HCT116 (cell line): Measurements from ENCODE around the gene MED13L. TPM values are rescaled to one million over a fixed set of nuclear protein-coding genes. Genes with fewer than 3 reads are reported as not detected.

Experiments used
- ATAC-seq: fragments of 200-7000 bp; cut with Tn5 transposase; 2 replicates; pipeline ENCODE4 v1.9.1; 2020; ENCODE audit warnings: mild to moderate bottlenecking, moderate library complexity
- BruUV-seq: library from RNA; stranded (reverse); fragments of 400-500 nt; replicated peaks from 2 replicates; lab custom pipeline; 2021; lab: Mats Ljungman, UMichigan
- CTCF ChIA-PET: fragments of 300-600 bp; sonication (Branson Sonifier 250); formaldehyde crosslinking; loops from one replicate; lab custom pipeline; 2021; ENCODE audit warnings: antibody characterized with exemption; lab: Charles Lee
- POLR2A ChIA-PET: fragments of 300-600, 350-600 bp; sonication (Branson Sonifier 250); formaldehyde crosslinking; loops from one replicate; lab custom pipeline; 2021; ENCODE audit warnings: antibody characterized with exemption; lab: Charles Lee
- RAD21 ChIA-PET, 2 experiments: fragments of 300-600 bp; sonication (Branson Sonifier 250); formaldehyde crosslinking; loops; one replicate each; lab custom pipeline; 2023; ENCODE audit warnings: low total read pairs in 2 of 2; ENCODE audit not compliant: uncharacterized antibody in 2 of 2, unreplicated experiment in 2 of 2, low non-redundant PET in 1 of 2; lab: Charles Lee
- DNase-seq: peaks from one replicate; pipeline ENCODE4 v3.0.0-alpha.2; 2010; ENCODE audit warnings: low read depth, low spot score
- H2AFZ ChIP-seq: fragments of 200-600 bp; shearing (Covaris generic), sonication (generic); 2 replicates; pipeline ENCODE4 v1.6.1; 2017; ENCODE audit warnings: low read depth, mixed run types, mixed read lengths, antibody characterized with exemption, low read length; ENCODE audit not compliant: poor library complexity, severe bottlenecking
- H3K27ac ChIP-seq: 2 replicates; pipeline ENCODE4 v1.5.1; 2012; ENCODE audit warnings: low read depth, low read length
- H3K27me3 ChIP-seq: fragments of 200-600 bp; sonication (generic); 2 replicates; pipeline ENCODE4 v1.6.1; 2016; ENCODE audit warnings: mixed run types, low read length, mixed read lengths; ENCODE audit not compliant: insufficient read depth
- H3K36me3 ChIP-seq, 2 experiments: fragments of 200-500 bp in 1 of 2; fragments of 200-600 bp in 1 of 2; sonication (Bioruptor generic) in 1 of 2; sonication (generic) in 1 of 2; 2 replicates each; pipeline versions ENCODE4 v1.5.1 to v1.6.1; 2014 to 2016; ENCODE audit warnings: low read length in 2 of 2, inconsistent platforms in 1 of 2, mixed read lengths in 1 of 2, mixed run types in 1 of 2; ENCODE audit not compliant: insufficient read depth in 2 of 2, control insufficient read depth in 1 of 2
- H3K4me1 ChIP-seq, 2 experiments: fragments of 200-600 bp in 1 of 2; sonication (generic) in 1 of 2; 2 replicates each; pipeline versions ENCODE4 v1.5.1 to v1.6.1; 2012 to 2017; ENCODE audit warnings: low read length in 2 of 2, inconsistent platforms in 1 of 2, mild to moderate bottlenecking in 1 of 2, mixed read lengths in 1 of 2, mixed run types in 1 of 2, moderate library complexity in 1 of 2; ENCODE audit not compliant: insufficient read depth in 2 of 2, control insufficient read depth in 1 of 2
- H3K4me2 ChIP-seq: fragments of 200-600 bp; sonication (generic); 2 replicates; pipeline ENCODE4 v1.6.1; 2017; ENCODE audit warnings: mixed run types, low read length, mixed read lengths
- H3K4me3 ChIP-seq, 2 experiments: fragments of 200-600 bp in 1 of 2; sonication (generic) in 1 of 2; replicated peaks in 1 of 2; 2 replicates each; pipeline ENCODE4 v1.5.1; 2011 to 2016; ENCODE audit warnings: low read length in 2 of 2, control low read depth in 1 of 2, low read depth in 1 of 2, mild to moderate bottlenecking in 1 of 2, mixed read lengths in 1 of 2, mixed run types in 1 of 2
- H3K79me2 ChIP-seq: fragments of 200-600 bp; sonication (generic); 2 replicates; pipeline ENCODE4 v1.6.1; 2017; ENCODE audit warnings: mild to moderate bottlenecking, mixed run types, low read length, moderate library complexity, mixed read lengths; ENCODE audit not compliant: insufficient read depth
- H3K9ac ChIP-seq: fragments of 200-600 bp; sonication (generic); 2 replicates; pipeline ENCODE4 v1.6.1; 2016; ENCODE audit warnings: low read length, mixed read lengths
- H3K9me2 ChIP-seq: fragments of 200-600 bp; sonication (generic), shearing (Covaris generic); 2 replicates; pipeline ENCODE4 v1.6.1; 2017; ENCODE audit warnings: mixed run types, mild to moderate bottlenecking, moderate library complexity; ENCODE audit not compliant: insufficient read depth
- H3K9me3 ChIP-seq, 2 experiments: fragments of 200-500 bp in 1 of 2; fragments of 200-600 bp in 1 of 2; sonication (Bioruptor generic) in 1 of 2; sonication (generic) in 1 of 2; 2 replicates each; pipeline ENCODE4 v1.6.1; 2014 to 2017; ENCODE audit warnings: low read length in 2 of 2, mixed read lengths in 2 of 2, inconsistent platforms in 1 of 2, low read depth in 1 of 2, mild to moderate bottlenecking in 1 of 2, mixed run types in 1 of 2, moderate library complexity in 1 of 2; ENCODE audit not compliant: control insufficient read depth in 1 of 2, insufficient read depth in 1 of 2
- H4K20me1 ChIP-seq: fragments of 200-600 bp; sonication (generic), shearing (Covaris generic); 2 replicates; pipeline ENCODE4 v1.6.1; 2017; ENCODE audit warnings: mixed run types, mild to moderate bottlenecking, moderate library complexity; ENCODE audit not compliant: insufficient read depth
- ATF3 ChIP-seq: IDR thresholded peaks from 2 replicates; pipeline ENCODE4 v1.6.1; 2012
- CBX3 ChIP-seq: IDR thresholded peaks from 2 replicates; pipeline ENCODE4 v1.6.1; 2012; ENCODE audit warnings: low read depth
- CEBPB ChIP-seq: IDR thresholded peaks from 2 replicates; pipeline ENCODE4 v1.6.1; 2012; ENCODE audit warnings: low read depth
- ELF1 ChIP-seq: IDR thresholded peaks from 2 replicates; pipeline ENCODE4 v1.6.1; 2012; ENCODE audit warnings: low read depth, borderline replicate concordance
- EZH2 ChIP-seq: fragments of 200-600 bp; sonication (generic); IDR thresholded peaks from 2 replicates; pipeline ENCODE4 v1.6.1; 2017; ENCODE audit warnings: antibody characterized with exemption, mixed run types
- EZH2phosphoT487 ChIP-seq: fragments of 200-600 bp; IDR thresholded peaks from 2 replicates; pipeline ENCODE4 v1.6.1; 2018; ENCODE audit warnings: antibody characterized with exemption, borderline replicate concordance
- JUND ChIP-seq: IDR thresholded peaks from 2 replicates; pipeline ENCODE4 v1.6.1; 2012
- MAX ChIP-seq: IDR thresholded peaks from 2 replicates; pipeline ENCODE4 v1.6.1; 2012
- POLR2A ChIP-seq: IDR thresholded peaks from 2 replicates; pipeline ENCODE4 v1.7.0; 2011; ENCODE audit warnings: borderline replicate concordance; ENCODE audit not compliant: insufficient read depth, insufficient read length; ENCODE audit errors: extremely low read depth
- POLR2AphosphoS5 ChIP-seq: IDR thresholded peaks from 2 replicates; pipeline ENCODE4 v1.6.1; 2011; ENCODE audit warnings: mild to moderate bottlenecking, low read depth, low read length, moderate library complexity
- REST ChIP-seq: IDR thresholded peaks from 2 replicates; pipeline ENCODE4 v1.6.1; 2012; ENCODE audit warnings: low read depth
- SIN3A ChIP-seq: IDR thresholded peaks from 2 replicates; pipeline ENCODE4 v1.6.1; 2012; ENCODE audit warnings: low read depth
- SP1 ChIP-seq: IDR thresholded peaks from 2 replicates; pipeline ENCODE4 v1.6.1; 2012; ENCODE audit warnings: low read depth
- SRF ChIP-seq: IDR thresholded peaks from 2 replicates; pipeline ENCODE4 v1.6.1; 2012; ENCODE audit warnings: low read depth
- YY1 ChIP-seq: IDR thresholded peaks from 2 replicates; pipeline ENCODE4 v1.6.1; 2011; ENCODE audit warnings: low read length, low read depth, moderate library complexity, mild to moderate bottlenecking; ENCODE audit not compliant: insufficient replicate concordance; ENCODE audit errors: extremely low read depth
- intact Hi-C: fragments of 100-400 bp; cut with micrococcal nuclease; formaldehyde crosslinking; loops from 2 replicates; pipeline ENCODE4 v1.10.0; 2022
- total RNA-seq: library from RNA; stranded (reverse); gene quantifications from one replicate; pipeline ENCODE4 v1.2.1, GENCODE V29; 2021; ENCODE audit not compliant: unreplicated experiment
- TF ChIP-seq, protein P1 (sequence below), 3 experiments: fragments of 200-600 bp in 1 of 3; sonication (generic) in 1 of 3; IDR thresholded peaks in 2 of 3; conservative IDR thresholded peaks in 1 of 3; 2 replicates each; pipeline ENCODE4 v1.5.1; 2012 to 2017; ENCODE audit warnings: low read depth in 2 of 3, low read length in 2 of 3, antibody characterized with exemption in 1 of 3, borderline replicate concordance in 1 of 3, control low read depth in 1 of 3, mild to moderate bottlenecking in 1 of 3, mixed read lengths in 1 of 3, mixed run types in 1 of 3, moderate library complexity in 1 of 3; ENCODE audit not compliant: insufficient read depth in 1 of 3

MED13L gene
- total RNA-seq, 1 experiment from 2014 or later, result 176 TPM

- no peak for TF ChIP-seq REST
- no peak for TF ChIP-seq POLR2AphosphoS5
- no peak for TF ChIP-seq MAX
- TF ChIP-seq JUND, result no peak
- TF ChIP-seq SP1, result no peak
- TF ChIP-seq EZH2phosphoT487, result no peak
- TF ChIP-seq ELF1, result no peak
- no peak for TF ChIP-seq SRF
- no peak for TF ChIP-seq EZH2
These were observed 143.8 kb downstream of the MED13L start (continued) for GRCh38 chr12:116133636-116134214.

DNA sequence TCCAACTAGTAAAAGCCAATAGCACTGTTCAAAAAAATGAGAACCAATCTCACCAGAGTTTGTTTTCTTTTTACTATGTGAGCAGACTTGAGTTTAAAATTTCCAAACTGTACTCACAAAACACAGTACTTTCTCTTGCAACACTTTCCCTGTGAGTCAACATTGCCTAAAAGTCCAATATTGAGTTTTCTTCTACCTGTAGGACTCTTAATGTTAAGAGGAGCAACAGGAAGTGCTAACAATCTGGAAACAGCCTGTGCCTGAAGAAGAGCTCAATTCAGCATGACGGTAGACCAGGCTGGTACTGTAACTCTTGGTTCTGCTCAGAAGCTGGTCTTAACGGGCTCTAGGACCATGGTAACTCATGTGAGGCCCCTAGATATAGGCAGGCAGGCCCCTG lies 144.3 kb downstream of the MED13L start:
- Histone ChIP-seq H3K79me2 (peaks cover 100% of the 10 kb centered on the region), H3K27me3 (no peaks in the 10 kb centered on the region), H3K4me2 (no peak overlapping the region), H3K36me3 (no peaks in the 10 kb centered on the region), H4K20me1 (peaks cover 41% of the 10 kb centered on the region; the same call in 1 of the 2 replicates), H3K4me3 (no peak overlapping the region), H3K9me2 (no peaks in the 10 kb centered on the region), H3K9me3 (no peaks in the 10 kb centered on the region), H3K27ac (no peak overlapping the region), H3K9ac (no peak overlapping the region), H2AFZ (no peak overlapping the region), H3K4me1 (peaks cover 21 to 60% of the 10 kb centered on the region in 2 experiments)
- TF ChIP-seq CEBPB (no peak), YY1 (no peak), CBX3 (no peak), MAX (no peak), JUND (no peak), REST (no peak), ELF1 (no peak), ATF3 (no peak), SIN3A (no peak), POLR2A (no peak), EZH2 (no peak)
- TF ChIP-seq, protein P1, sequence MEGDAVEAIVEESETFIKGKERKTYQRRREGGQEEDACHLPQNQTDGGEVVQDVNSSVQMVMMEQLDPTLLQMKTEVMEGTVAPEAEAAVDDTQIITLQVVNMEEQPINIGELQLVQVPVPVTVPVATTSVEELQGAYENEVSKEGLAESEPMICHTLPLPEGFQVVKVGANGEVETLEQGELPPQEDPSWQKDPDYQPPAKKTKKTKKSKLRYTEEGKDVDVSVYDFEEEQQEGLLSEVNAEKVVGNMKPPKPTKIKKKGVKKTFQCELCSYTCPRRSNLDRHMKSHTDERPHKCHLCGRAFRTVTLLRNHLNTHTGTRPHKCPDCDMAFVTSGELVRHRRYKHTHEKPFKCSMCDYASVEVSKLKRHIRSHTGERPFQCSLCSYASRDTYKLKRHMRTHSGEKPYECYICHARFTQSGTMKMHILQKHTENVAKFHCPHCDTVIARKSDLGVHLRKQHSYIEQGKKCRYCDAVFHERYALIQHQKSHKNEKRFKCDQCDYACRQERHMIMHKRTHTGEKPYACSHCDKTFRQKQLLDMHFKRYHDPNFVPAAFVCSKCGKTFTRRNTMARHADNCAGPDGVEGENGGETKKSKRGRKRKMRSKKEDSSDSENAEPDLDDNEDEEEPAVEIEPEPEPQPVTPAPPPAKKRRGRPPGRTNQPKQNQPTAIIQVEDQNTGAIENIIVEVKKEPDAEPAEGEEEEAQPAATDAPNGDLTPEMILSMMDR (IDR thresholded peaks at IDR 0.05 in 2 of 3, conservative IDR thresholded peaks at IDR 0.05 in 1 of 3; ENCODE audit: borderline replicate concordance in 1 of 3, insufficient read depth in 1 of 3, low read depth in 2 of 3, low read length in 2 of 3), result no peak
- ChIA-PET CTCF (no interaction called here), POLR2A (no interaction called here), RAD21 (no interaction called here)
- no TSS peak for BruUV-seq
- intact Hi-C loops, result no loop called here
- ATAC-seq (no peak), DNase-seq (no peak)
